Heart left ventricle (tissue), 13 donors: ENCODE data around the gene DNAJB1.

Source experiments
- POLR2A ChIP-seq, 2 donors: fragments of 450-650 bp; IDR thresholded peaks; one replicate each; pipeline ENCODE4 v1.6.1; 2017; ENCODE audit warnings: antibody characterized with exemption in 2 of 2, mild to moderate bottlenecking in 2 of 2, moderate library complexity in 2 of 2
- TF ChIP-seq, protein P1 (sequence below), 12 donors: fragments of 200-600 bp; sonication (generic) in 4 of 12; IDR thresholded peaks; one replicate each; pipeline versions ENCODE4 v1.5.0 to v1.8.0; 2018 to 2022; ENCODE audit warnings: antibody characterized with exemption in 12 of 12, mild to moderate bottlenecking in 5 of 12
- donor health status: ischemic (EF 13 %, LVEDD 7.1; RV severe dilation, severe dysfunction).
- donor health status: DM: no; HTN: yes; CAD: no.
- donor health status: DM: no; HTN: no; CAD: no.
- donor health status: ischemic (EF 25% LVEDD 6.9; RV normal size, moderate dysfunction).
- donor health status: ischemic (EF 25% LVEDD 5.7; RV mildly dilated, moderate dysfunction).
- donor health status: ischemic (EF 35%, LVEDD 5.7; RV mildly dilated, moderate dysfunction).
- donor health status: nonischemic (EF 11% LVEDD 7.7; RV severe dilation, severe dysfunction).
- donor health status: DM: yes; HTN: yes; CAD: no.
- donor health status: PGD.
- donor health status: ischemic (EF 29% LVEDD 5.4; RV normal size, mild dysfunction).
- donor health status: nonischemic (EF 23%, LVEDD 6.1; RV moderate dilation, normal function).

DNA sequence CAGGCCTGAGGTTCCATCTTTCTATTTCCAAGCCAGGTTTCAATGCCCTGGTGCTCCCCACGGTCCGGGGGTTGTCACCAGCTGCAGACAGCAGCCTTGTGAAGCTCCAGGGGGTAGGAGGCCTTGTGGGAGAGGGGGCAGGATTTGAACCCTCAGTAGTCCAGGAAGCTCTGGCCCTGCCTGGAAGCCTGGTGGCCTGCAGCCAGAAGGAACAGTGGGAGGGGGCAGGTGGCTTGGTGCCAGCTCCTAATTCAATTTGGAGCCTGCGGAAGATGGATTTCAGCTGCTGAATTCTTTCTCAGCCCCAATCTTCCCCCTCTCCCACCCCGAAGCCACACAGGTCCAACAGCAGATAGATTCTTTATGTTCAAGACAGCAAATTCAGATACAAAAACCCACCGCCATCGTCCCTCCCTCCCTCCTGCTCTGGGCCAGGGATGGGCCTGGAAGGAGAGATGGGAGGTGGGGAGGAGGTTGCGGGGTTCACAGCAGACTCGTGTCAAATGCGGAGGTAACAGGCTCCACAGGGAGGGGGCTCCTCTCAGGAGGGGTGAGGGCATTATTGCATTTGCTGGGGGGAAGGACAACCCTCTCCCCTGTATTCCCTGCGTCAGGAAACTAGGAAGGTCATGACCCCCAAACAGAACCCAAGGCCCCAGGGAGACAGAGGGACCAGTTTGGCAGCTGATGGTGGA lies 40.6 kb downstream of the DNAJB1 start:
- TF ChIP-seq, protein P1, sequence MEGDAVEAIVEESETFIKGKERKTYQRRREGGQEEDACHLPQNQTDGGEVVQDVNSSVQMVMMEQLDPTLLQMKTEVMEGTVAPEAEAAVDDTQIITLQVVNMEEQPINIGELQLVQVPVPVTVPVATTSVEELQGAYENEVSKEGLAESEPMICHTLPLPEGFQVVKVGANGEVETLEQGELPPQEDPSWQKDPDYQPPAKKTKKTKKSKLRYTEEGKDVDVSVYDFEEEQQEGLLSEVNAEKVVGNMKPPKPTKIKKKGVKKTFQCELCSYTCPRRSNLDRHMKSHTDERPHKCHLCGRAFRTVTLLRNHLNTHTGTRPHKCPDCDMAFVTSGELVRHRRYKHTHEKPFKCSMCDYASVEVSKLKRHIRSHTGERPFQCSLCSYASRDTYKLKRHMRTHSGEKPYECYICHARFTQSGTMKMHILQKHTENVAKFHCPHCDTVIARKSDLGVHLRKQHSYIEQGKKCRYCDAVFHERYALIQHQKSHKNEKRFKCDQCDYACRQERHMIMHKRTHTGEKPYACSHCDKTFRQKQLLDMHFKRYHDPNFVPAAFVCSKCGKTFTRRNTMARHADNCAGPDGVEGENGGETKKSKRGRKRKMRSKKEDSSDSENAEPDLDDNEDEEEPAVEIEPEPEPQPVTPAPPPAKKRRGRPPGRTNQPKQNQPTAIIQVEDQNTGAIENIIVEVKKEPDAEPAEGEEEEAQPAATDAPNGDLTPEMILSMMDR (IDR thresholded peaks at IDR 0.05) = no peak
- no peak for TF ChIP-seq POLR2A (IDR thresholded peaks at IDR 0.05)
